GM12878 (cell line): ENCODE measurements around the gene REXO1. TPM values are rescaled to one million over a fixed set of nuclear protein-coding genes. Genes with fewer than 3 reads are reported as not detected.

Experiments
- ATAC-seq: fragments of 200-7000 bp; cut with Tn5 transposase; 3 replicates; pipeline ENCODE4 v1.9.1; 2020; ENCODE audit warnings: mild to moderate bottlenecking, moderate library complexity
- BruUV-seq: library from RNA; stranded (reverse); fragments of 400-500 nt; replicated peaks from 2 replicates; lab custom pipeline; 2021; lab: Mats Ljungman, UMichigan
- CTCF ChIA-PET: fragments of 300-600 bp; sonication (Branson Sonifier 250); formaldehyde crosslinking; extraction: SDS; loops from one replicate; lab custom pipeline; 2021; ENCODE audit warnings: inconsistent platforms; lab: Yijun Ruan, JAX
- POLR2A ChIA-PET: fragments of 350-600 bp; formaldehyde crosslinking; extraction: SDS; loops from one replicate; lab custom pipeline; 2021; ENCODE audit warnings: inconsistent platforms; lab: Charles Lee
- RAD21 ChIA-PET: fragments of 300-600 bp; sonication (Branson Sonifier 250); formaldehyde crosslinking; loops from one replicate; lab custom pipeline; 2023; ENCODE audit warnings: antibody characterized with exemption; ENCODE audit not compliant: unreplicated experiment; lab: Charles Lee
- SMC1A ChIA-PET: fragments of 300-600 bp; sonication (Branson Sonifier 250); formaldehyde crosslinking; loops from one replicate; lab custom pipeline; 2023; ENCODE audit not compliant: unreplicated experiment, uncharacterized antibody; lab: Charles Lee
- DNase-seq: peaks from one replicate; pipeline ENCODE4 v3.0.0-alpha.2; 2011; ENCODE audit warnings: low read depth, low spot score
- FAIRE-seq: peaks from 3 replicates; lab custom pipeline; 2011; peaks lifted over from hg19 to GRCh38; lab: Jason Lieb, UNC
- H2AFZ ChIP-seq: 2 replicates; pipeline ENCODE4 v1.6.0; 2011; ENCODE audit warnings: low read depth, low read length, control low read depth; ENCODE audit not compliant: control insufficient read depth
- H3K27ac ChIP-seq: 2 replicates; pipeline ENCODE4 v1.5.1; 2011; ENCODE audit warnings: control low read depth; ENCODE audit not compliant: control insufficient read depth, insufficient read depth
- H3K27me3 ChIP-seq, 2 experiments: replicated peaks in 1 of 2; 2 replicates each; pipeline versions ENCODE4 v1.6.0 to v1.6.1; 2011; ENCODE audit warnings: low read length in 1 of 2; ENCODE audit not compliant: control insufficient read depth in 2 of 2, insufficient read depth in 2 of 2
- H3K36me3 ChIP-seq, 2 experiments: 2 replicates each; pipeline ENCODE4 v1.5.1; 2011; ENCODE audit warnings: low read length in 1 of 2; ENCODE audit not compliant: control insufficient read depth in 2 of 2, insufficient read depth in 2 of 2
- H3K4me1 ChIP-seq: 2 replicates; pipeline ENCODE4 v1.6.1; 2011; ENCODE audit warnings: mild to moderate bottlenecking, low read length, moderate library complexity, mixed read lengths; ENCODE audit not compliant: control insufficient read depth, insufficient read depth
- H3K4me2 ChIP-seq: 2 replicates; pipeline ENCODE4 v1.6.0; 2011; ENCODE audit warnings: control low read depth; ENCODE audit not compliant: control insufficient read depth, insufficient read depth
- H3K4me3 ChIP-seq: fragments of 200-600 bp; sonication (generic); 2 replicates; pipeline ENCODE4 v1.5.1; 2016
- H3K79me2 ChIP-seq: 2 replicates; pipeline ENCODE4 v1.6.0; 2011; ENCODE audit warnings: low read length; ENCODE audit not compliant: control insufficient read depth, insufficient read depth
- H3K9ac ChIP-seq: 2 replicates; pipeline ENCODE4 v1.8.0; 2011; ENCODE audit warnings: low read length, control low read depth, mixed read lengths; ENCODE audit not compliant: control insufficient read depth, insufficient read depth
- H3K9me3 ChIP-seq: replicated peaks from 3 replicates; pipeline ENCODE4 v1.5.1; 2011; ENCODE audit warnings: mild to moderate bottlenecking, low read length; ENCODE audit not compliant: control insufficient read depth, insufficient read depth
- H4K20me1 ChIP-seq: 2 replicates; pipeline ENCODE4 v1.6.0; 2011; ENCODE audit not compliant: control insufficient read depth, insufficient read depth
- BHLHE40 ChIP-seq, 2 experiments: fragments of 450-650 bp in 1 of 2; IDR thresholded peaks; 2 replicates each; pipeline ENCODE4 v1.6.1; 2011 to 2017; ENCODE audit warnings: low read depth in 2 of 2, borderline replicate concordance in 1 of 2, improper control_type of control experiment in 1 of 2, low read length in 1 of 2, mild to moderate bottlenecking in 1 of 2
- GABPA ChIP-seq: IDR thresholded peaks from 2 replicates; pipeline ENCODE4 v1.6.1; 2014; ENCODE audit warnings: antibody characterized with exemption, low read depth, mild to moderate bottlenecking, inconsistent platforms
- HCFC1 ChIP-seq: fragments of 150-350 bp; IDR thresholded peaks from 2 replicates; pipeline ENCODE4 v1.6.1; 2014; ENCODE audit warnings: low read length
- IKZF1 ChIP-seq: fragments of 450-650 bp; conservative IDR thresholded peaks from 2 replicates; pipeline ENCODE4 v1.6.1; 2017; ENCODE audit warnings: antibody characterized with exemption, mild to moderate bottlenecking
- TCF12 ChIP-seq: IDR thresholded peaks from 2 replicates; pipeline ENCODE4 v1.6.1; 2011; ENCODE audit warnings: low read depth, mild to moderate bottlenecking, low read length
- WGBS: methylation state at CpG from one replicate; pipeline ENCODE4 v1.1.6; 2016; ENCODE audit warnings: low lambda C conversion rate; ENCODE audit not compliant: insufficient replicate concordance, insufficient coverage; ENCODE audit errors: missing lambda C conversion rate; 5-methylcytosine and 5-hydroxymethylcytosine counted together
- in situ Hi-C: fragments of 300-500 bp; cut with MboI; formaldehyde crosslinking; loops from 9 replicates; pipeline ENCODE4 v1.14.3; 2018; ENCODE audit warnings: mixed read lengths
- intact Hi-C: fragments of 100-400 bp; cut with micrococcal nuclease; formaldehyde crosslinking; loops from one replicate; pipeline ENCODE4 v1.14.2; 2022; ENCODE audit not compliant: unreplicated experiment
- polyA plus RNA-seq, 11 experiments: library from polyadenylated mRNA; depleted of rRNA in 4 of 11; unstranded in 6 of 11; stranded (reverse) in 5 of 11; fragments of >200 nt; fragmentation: Nextera tagmentation in 4 of 11; fragmentation: Illumina TruSeq in 1 of 11; extraction: Ambion mirVana in 4 of 11; extraction: Trizol in 1 of 11; gene quantifications; 1 replicate in 1 of 11; 2 replicates in 10 of 11; pipeline versions ENCODE4 v1.2.1 to v1.2.3, GENCODE V29; 2011 to 2016; ENCODE audit warnings: inconsistent platforms in 2 of 11, missing spikeins in 2 of 11, low read depth in 1 of 11
- total RNA-seq, 4 experiments: library from RNA; depleted of rRNA in 3 of 4; stranded (reverse); fragments of >200 nt in 3 of 4; fragmentation: Illumina TruSeq in 1 of 4; extraction: Trizol in 1 of 4; gene quantifications; 2 replicates each; pipeline versions ENCODE4 v1.2.1 to v1.2.3, GENCODE V29; 2013 to 2021
- TF ChIP-seq, protein P1 (sequence below): fragments of 450-650 bp; IDR thresholded peaks from 2 replicates; pipeline ENCODE4 v1.6.1; 2016; ENCODE audit warnings: mild to moderate bottlenecking
- TF ChIP-seq, protein P2 (sequence below): fragments of 450-650 bp; IDR thresholded peaks from 2 replicates; pipeline ENCODE4 v1.6.1; 2017; ENCODE audit warnings: mild to moderate bottlenecking
- TF ChIP-seq, protein P3 (sequence below): fragments of 450-650 bp; IDR thresholded peaks from 2 replicates; pipeline ENCODE4 v1.6.1; 2017; ENCODE audit warnings: low read depth, mild to moderate bottlenecking, moderate library complexity
- TF ChIP-seq, protein P4 (sequence below): fragments of 450-650 bp; IDR thresholded peaks from 2 replicates; pipeline ENCODE4 v1.6.1; 2017; ENCODE audit warnings: mild to moderate bottlenecking, moderate library complexity

The REXO1 gene
- total and polyA plus RNA-seq, 10 of the 15 experiments (the other 5 are each of a cell fraction or from before 2014, with no cell fraction given), result 0.03 to 45.2 (median 8.4) TPM

DNA sequence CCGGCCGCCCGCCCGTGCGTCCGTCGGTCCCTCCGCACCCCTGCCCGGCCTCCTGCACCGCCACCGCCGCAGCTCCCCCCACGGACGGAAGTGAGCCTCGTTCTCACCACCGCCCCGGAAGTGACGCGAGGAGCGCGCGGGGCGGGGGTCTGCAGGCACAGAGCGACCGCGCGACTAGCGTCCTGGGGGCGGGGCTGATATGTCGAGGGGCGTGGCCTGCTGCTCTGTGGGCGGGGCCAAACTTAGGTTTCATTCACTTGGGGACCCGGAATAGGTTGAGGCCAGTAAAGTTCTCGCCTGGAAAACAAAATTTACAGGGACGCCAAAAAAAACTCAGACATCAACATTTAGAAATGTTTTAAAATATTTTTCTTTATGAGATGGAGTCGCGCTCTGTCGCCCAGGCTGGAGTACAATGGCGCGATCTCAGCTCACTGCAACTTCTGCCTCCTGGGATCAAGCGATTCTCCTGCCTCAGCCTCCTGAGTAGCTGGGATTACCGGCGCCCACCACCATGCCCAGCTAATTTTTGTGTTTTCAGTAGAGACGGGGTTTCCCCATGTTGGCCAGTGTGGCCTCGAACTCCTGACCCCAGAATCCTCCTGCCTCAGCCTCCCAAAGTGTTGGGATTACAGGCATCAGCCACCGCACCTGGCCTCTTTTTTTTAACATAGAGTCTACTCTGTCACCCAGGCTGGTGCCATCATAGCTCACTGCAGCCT, 37.3 kb upstream of the REXO1 start, which contains the start of gene ABHD17A (continued):
- TF ChIP-seq, protein P1, sequence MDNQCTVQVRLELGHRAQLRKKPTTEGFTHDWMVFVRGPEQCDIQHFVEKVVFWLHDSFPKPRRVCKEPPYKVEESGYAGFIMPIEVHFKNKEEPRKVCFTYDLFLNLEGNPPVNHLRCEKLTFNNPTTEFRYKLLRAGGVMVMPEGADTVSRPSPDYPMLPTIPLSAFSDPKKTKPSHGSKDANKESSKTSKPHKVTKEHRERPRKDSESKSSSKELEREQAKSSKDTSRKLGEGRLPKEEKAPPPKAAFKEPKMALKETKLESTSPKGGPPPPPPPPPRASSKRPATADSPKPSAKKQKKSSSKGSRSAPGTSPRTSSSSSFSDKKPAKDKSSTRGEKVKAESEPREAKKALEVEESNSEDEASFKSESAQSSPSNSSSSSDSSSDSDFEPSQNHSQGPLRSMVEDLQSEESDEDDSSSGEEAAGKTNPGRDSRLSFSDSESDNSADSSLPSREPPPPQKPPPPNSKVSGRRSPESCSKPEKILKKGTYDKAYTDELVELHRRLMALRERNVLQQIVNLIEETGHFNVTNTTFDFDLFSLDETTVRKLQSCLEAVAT, result peak; percentile 81
- TF ChIP-seq HCFC1 (peak; percentile 32; the same call in 1 of the 2 replicates), BHLHE40 (IDR thresholded peaks at IDR 0.05; ENCODE audit: borderline replicate concordance in 1 of 2, low read depth in 2 of 2, low read length in 1 of 2) (peak in 1 of 2 experiments; percentile 68; a peak in 1 of 4 replicates), GABPA (peak; percentile 81)
- TF ChIP-seq, protein P2, sequence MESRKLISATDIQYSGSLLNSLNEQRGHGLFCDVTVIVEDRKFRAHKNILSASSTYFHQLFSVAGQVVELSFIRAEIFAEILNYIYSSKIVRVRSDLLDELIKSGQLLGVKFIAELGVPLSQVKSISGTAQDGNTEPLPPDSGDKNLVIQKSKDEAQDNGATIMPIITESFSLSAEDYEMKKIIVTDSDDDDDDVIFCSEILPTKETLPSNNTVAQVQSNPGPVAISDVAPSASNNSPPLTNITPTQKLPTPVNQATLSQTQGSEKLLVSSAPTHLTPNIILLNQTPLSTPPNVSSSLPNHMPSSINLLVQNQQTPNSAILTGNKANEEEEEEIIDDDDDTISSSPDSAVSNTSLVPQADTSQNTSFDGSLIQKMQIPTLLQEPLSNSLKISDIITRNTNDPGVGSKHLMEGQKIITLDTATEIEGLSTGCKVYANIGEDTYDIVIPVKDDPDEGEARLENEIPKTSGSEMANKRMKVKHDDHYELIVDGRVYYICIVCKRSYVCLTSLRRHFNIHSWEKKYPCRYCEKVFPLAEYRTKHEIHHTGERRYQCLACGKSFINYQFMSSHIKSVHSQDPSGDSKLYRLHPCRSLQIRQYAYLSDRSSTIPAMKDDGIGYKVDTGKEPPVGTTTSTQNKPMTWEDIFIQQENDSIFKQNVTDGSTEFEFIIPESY, result 0 out of 2 replicates have a peak, but pooled peaks have one; percentile 41

DNA sequence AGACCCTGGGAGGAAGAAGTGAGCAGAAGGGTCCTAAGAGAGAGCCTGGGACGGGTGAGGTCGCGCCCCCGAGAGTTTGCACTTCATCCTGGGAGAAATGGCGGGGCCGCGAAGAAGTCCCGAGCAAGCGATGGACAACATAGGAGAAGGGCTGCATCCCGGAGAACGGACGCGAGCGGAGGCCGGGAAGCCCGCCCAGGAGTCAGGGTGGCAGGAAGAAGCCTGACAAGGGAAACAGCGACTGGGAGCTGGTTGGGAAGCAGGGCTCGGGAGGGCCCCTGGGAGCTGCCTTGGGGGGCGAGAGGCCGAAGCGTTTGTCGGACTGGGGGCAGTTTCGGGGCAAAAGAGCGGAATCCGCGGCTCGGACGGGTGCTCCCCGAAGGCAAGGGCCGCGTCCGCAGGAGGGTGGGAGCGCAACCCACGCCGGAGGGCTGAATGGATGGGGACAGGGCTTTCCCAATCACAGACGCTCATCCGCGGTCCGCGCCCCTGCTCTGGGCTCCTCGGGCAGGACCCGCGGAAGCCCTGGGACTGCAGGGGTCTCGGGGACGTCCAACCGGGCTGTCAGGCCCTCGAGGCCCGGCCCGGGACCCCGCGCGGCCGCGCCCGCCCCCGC, 36.5 kb upstream of the REXO1 start:
- ChIA-PET SMC1A (interaction anchor here (2.0 kb wide), 1 partner anchor 20 kb away, joined by 6 read pairs; no protein-coding TSS in a partner anchor), RAD21 (interaction anchor here (0.6 to 1.5 kb wide), 3 partner anchors 9 to 20 kb away, joined by 3 to 7 read pairs (median 3); no protein-coding TSS in a partner anchor), POLR2A (interaction anchor here (0.6 to 2.7 kb wide), 9 partner anchors 8 to 1012 kb away, joined by 3 to 12 read pairs (median 5); no protein-coding TSS in a partner anchor), CTCF (interaction anchor here (1.1 to 2.4 kb wide), 4 partner anchors 12 to 59 kb away, joined by 3 to 7 read pairs (median 4); no protein-coding TSS in a partner anchor)
- Histone ChIP-seq H3K4me2 (peak overlapping the region; percentile 86), H2AFZ (no peak overlapping the region; the same call in 1 of the 2 replicates), H3K36me3 (peaks cover 0 to 6% of the 10 kb centered on the region in 2 experiments; a peak in 2 of 4 replicates), H3K27me3 (no peaks in the 10 kb centered on the region), H3K9me3 (no peaks in the 10 kb centered on the region), H3K4me3 (peak overlapping the region; percentile 99), H4K20me1 (peaks cover 9% of the 10 kb centered on the region; the same call in 1 of the 2 replicates), H3K79me2 (peaks cover 34% of the 10 kb centered on the region), H3K4me1 (peaks cover 21% of the 10 kb centered on the region), H3K9ac (peak overlapping the region; percentile 96), H3K27ac (peak overlapping the region; percentile 82)
- 0% methylated on average over 44 of the region's 56 CpGs for WGBS
- DNase-seq (no peak), ATAC-seq (peak; percentile 8), FAIRE-seq (no peak)
- in situ Hi-C loops, result no loop called here
- intact Hi-C loops, result no loop called here
- no TSS peak for BruUV-seq
- TF ChIP-seq, protein P3, sequence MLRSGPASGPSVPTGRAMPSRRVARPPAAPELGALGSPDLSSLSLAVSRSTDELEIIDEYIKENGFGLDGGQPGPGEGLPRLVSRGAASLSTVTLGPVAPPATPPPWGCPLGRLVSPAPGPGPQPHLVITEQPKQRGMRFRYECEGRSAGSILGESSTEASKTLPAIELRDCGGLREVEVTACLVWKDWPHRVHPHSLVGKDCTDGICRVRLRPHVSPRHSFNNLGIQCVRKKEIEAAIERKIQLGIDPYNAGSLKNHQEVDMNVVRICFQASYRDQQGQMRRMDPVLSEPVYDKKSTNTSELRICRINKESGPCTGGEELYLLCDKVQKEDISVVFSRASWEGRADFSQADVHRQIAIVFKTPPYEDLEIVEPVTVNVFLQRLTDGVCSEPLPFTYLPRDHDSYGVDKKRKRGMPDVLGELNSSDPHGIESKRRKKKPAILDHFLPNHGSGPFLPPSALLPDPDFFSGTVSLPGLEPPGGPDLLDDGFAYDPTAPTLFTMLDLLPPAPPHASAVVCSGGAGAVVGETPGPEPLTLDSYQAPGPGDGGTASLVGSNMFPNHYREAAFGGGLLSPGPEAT, result peak; percentile 18; the same call in 1 of the 2 replicates
- TF ChIP-seq, protein P4, sequence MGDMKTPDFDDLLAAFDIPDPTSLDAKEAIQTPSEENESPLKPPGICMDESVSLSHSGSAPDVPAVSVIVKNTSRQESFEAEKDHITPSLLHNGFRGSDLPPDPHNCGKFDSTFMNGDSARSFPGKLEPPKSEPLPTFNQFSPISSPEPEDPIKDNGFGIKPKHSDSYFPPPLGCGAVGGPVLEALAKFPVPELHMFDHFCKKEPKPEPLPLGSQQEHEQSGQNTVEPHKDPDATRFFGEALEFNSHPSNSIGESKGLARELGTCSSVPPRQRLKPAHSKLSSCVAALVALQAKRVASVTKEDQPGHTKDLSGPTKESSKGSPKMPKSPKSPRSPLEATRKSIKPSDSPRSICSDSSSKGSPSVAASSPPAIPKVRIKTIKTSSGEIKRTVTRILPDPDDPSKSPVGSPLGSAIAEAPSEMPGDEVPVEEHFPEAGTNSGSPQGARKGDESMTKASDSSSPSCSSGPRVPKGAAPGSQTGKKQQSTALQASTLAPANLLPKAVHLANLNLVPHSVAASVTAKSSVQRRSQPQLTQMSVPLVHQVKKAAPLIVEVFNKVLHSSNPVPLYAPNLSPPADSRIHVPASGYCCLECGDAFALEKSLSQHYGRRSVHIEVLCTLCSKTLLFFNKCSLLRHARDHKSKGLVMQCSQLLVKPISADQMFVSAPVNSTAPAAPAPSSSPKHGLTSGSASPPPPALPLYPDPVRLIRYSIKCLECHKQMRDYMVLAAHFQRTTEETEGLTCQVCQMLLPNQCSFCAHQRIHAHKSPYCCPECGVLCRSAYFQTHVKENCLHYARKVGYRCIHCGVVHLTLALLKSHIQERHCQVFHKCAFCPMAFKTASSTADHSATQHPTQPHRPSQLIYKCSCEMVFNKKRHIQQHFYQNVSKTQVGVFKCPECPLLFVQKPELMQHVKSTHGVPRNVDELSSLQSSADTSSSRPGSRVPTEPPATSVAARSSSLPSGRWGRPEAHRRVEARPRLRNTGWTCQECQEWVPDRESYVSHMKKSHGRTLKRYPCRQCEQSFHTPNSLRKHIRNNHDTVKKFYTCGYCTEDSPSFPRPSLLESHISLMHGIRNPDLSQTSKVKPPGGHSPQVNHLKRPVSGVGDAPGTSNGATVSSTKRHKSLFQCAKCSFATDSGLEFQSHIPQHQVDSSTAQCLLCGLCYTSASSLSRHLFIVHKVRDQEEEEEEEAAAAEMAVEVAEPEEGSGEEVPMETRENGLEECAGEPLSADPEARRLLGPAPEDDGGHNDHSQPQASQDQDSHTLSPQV, result no peak
- TF ChIP-seq IKZF1 (0 out of 2 replicates have a peak, but pooled peaks have one; percentile 18), TCF12 (no peak)
